Measurements from ENCODE around the gene AZI2.

The AZI2 gene

GRCh38 chr3:28348629-28349468 lies at the start of gene AZI2, which contains the start of gene ZCWPW2:
AZI2 (minus strand) TSS chr3:28348824; CDS start chr3:28340617, 8,207 bp downstream.
ZCWPW2 (plus strand) TSS chr3:28348721; CDS start chr3:28413069, 64,348 bp downstream.
- DNase-seq = peak; percentile 84

GRCh38 chr3:28388978-28389377 lies 40.4 kb upstream of the AZI2 start:
- DNase-seq = no peak

- DNase-seq = no peak
Measured at GRCh38 chr3:28386049-28386448, 37.4 kb upstream of the AZI2 start.

- DNase-seq = no peak
Measured at GRCh38 chr3:28376424-28376823, 27.8 kb upstream of the AZI2 start.

GRCh38 chr3:28349469-28350000 lies 911 bp upstream of the AZI2 start:
- DNase-seq = no peak

GRCh38 chr3:28348265-28348628 lies 377 bp downstream of the AZI2 start:
- no peak for DNase-seq

GRCh38 chr3:28347374-28348264 lies 1.0 kb downstream of the AZI2 start:
- DNase-seq = no peak

GRCh38 chr3:28345690-28346089 lies 2.9 kb downstream of the AZI2 start:
- no peak for DNase-seq

- DNase-seq = no peak
Measured at GRCh38 chr3:28343144-28343543, 5.5 kb downstream of the AZI2 start.

- DNase-seq = no peak
Measured at GRCh38 chr3:28337230-28337629, 11.4 kb downstream of the AZI2 start.

GRCh38 chr3:28335246-28335645 lies 13.4 kb downstream of the AZI2 start:
- no peak for DNase-seq

- no peak for DNase-seq
Measured at GRCh38 chr3:28334552-28334951, 14.1 kb downstream of the AZI2 start.

GRCh38 chr3:28328188-28329151 lies 20.2 kb downstream of the AZI2 start:
- DNase-seq = peak; percentile 25

GRCh38 chr3:28326458-28326926 lies 22.1 kb downstream of the AZI2 start:
- no peak for DNase-seq

GRCh38 chr3:28322464-28322863 lies 26.2 kb downstream of the AZI2 start:
- DNase-seq = no peak

GRCh38 chr3:28320981-28321380 lies 27.6 kb downstream of the AZI2 start:
- no peak for DNase-seq

GRCh38 chr3:28317438-28318022 lies 31.1 kb downstream of the AZI2 start:
- DNase-seq = peak; percentile 18

- DNase-seq = no peak
Measured at GRCh38 chr3:28316226-28316625, 32.4 kb downstream of the AZI2 start.

- DNase-seq = no peak
Measured at GRCh38 chr3:28315711-28316110, 32.9 kb downstream of the AZI2 start.

- no peak for DNase-seq
Measured at GRCh38 chr3:28308196-28308595, 40.4 kb downstream of the AZI2 start.

GRCh38 chr3:28301688-28302087 lies 46.9 kb downstream of the AZI2 start:
- DNase-seq = no peak

Data from NCI-H2227 treated with DMSO at 0.1 percent for 48 hours (cell line).